HepG2 (cell line): ENCODE results near the gene NOS1AP. TPM values are rescaled to one million over a fixed set of nuclear protein-coding genes. Genes with fewer than 3 reads are reported as not detected.

ENCODE experiments used
- ATAC-seq: fragments of 200-7000 bp; cut with Tn5 transposase; 3 replicates; pipeline ENCODE4 v1.9.1; 2020; ENCODE audit warnings: mild to moderate bottlenecking, moderate library complexity
- BruUV-seq: library from RNA; stranded (reverse); fragments of 400-500 nt; replicated peaks from 2 replicates; lab custom pipeline; 2021; lab: Mats Ljungman, UMichigan
- CTCF ChIA-PET: fragments of 300-600 bp; formaldehyde crosslinking; extraction: SDS; loops from one replicate; lab custom pipeline; 2021; ENCODE audit warnings: low total read pairs, inconsistent platforms, low intra/inter-chr PET ratio; lab: Yijun Ruan, JAX
- POLR2A ChIA-PET: fragments of 350-600 bp; sonication (Branson Sonifier 250); formaldehyde crosslinking; loops from one replicate; lab custom pipeline; 2020; ENCODE audit warnings: antibody characterized with exemption, inconsistent platforms; lab: Yijun Ruan, JAX
- DNase-seq: peaks from one replicate; pipeline ENCODE4 v3.0.0-alpha.2; 2015; ENCODE audit warnings: low spot score
- FAIRE-seq: peaks from 3 replicates; lab custom pipeline; 2011; peaks lifted over from hg19 to GRCh38; lab: Jason Lieb, UNC
- H2AFZ ChIP-seq: one replicate; pipeline ENCODE4 v1.6.1; 2011; ENCODE audit warnings: low read length, inconsistent platforms
- H3K27ac ChIP-seq: fragments of 300-600 bp; 3 replicates; pipeline ENCODE4 v1.8.0; 2011; ENCODE audit warnings: mixed run types, mild to moderate bottlenecking, mixed read lengths, low read length, inconsistent platforms; ENCODE audit not compliant: insufficient read depth; ENCODE audit errors: extremely low read length
- H3K27me3 ChIP-seq, 2 experiments: fragments of 200-600 bp in 1 of 2; 2 replicates in 1 of 2; 3 replicates in 1 of 2; pipeline versions ENCODE4 v1.6.0 to v1.8.0; 2011; ENCODE audit warnings: low read length in 2 of 2, mild to moderate bottlenecking in 2 of 2, moderate library complexity in 2 of 2, inconsistent platforms in 1 of 2; ENCODE audit not compliant: insufficient read depth in 2 of 2, control insufficient read depth in 1 of 2
- H3K36me3 ChIP-seq, 2 experiments: fragments of 200-600 bp in 1 of 2; replicated peaks in 1 of 2; 2 replicates in 1 of 2; 3 replicates in 1 of 2; pipeline versions ENCODE4 v1.5.1 to v1.8.0; 2011; ENCODE audit warnings: low read length in 2 of 2, inconsistent platforms in 1 of 2; ENCODE audit not compliant: insufficient read depth in 2 of 2, control insufficient read depth in 1 of 2
- H3K4me1 ChIP-seq: 2 replicates; pipeline ENCODE4 v1.5.1; 2012; ENCODE audit warnings: low read length, inconsistent platforms; ENCODE audit not compliant: insufficient read depth
- H3K4me2 ChIP-seq: 2 replicates; pipeline ENCODE4 v1.6.0; 2011; ENCODE audit warnings: low read depth, low read length, inconsistent platforms
- H3K4me3 ChIP-seq, 3 experiments: fragments of 200-600 bp in 1 of 3; sonication (generic), shearing (Covaris generic) in 1 of 3; replicated peaks in 1 of 3; 2 replicates each; pipeline ENCODE4 v1.5.1; 2011 to 2016; ENCODE audit warnings: low read length in 3 of 3, inconsistent platforms in 2 of 3, low read depth in 2 of 3, mild to moderate bottlenecking in 2 of 3, control low read depth in 1 of 3, mixed read lengths in 1 of 3; ENCODE audit not compliant: insufficient read depth in 1 of 3
- H3K79me2 ChIP-seq: one replicate; pipeline ENCODE4 v1.6.1; 2011; ENCODE audit warnings: low read length, inconsistent platforms; ENCODE audit not compliant: insufficient read depth
- H3K9ac ChIP-seq: 2 replicates; pipeline ENCODE4 v1.6.0; 2011; ENCODE audit warnings: mild to moderate bottlenecking, low read depth, low read length, inconsistent platforms; ENCODE audit not compliant: insufficient read depth
- H3K9me3 ChIP-seq: 2 replicates; pipeline ENCODE4 v1.5.1; 2012; ENCODE audit warnings: mild to moderate bottlenecking, low read length
- H4K20me1 ChIP-seq: 2 replicates; pipeline ENCODE4 v1.6.0; 2011; ENCODE audit warnings: inconsistent platforms, mild to moderate bottlenecking, low read length, moderate library complexity; ENCODE audit not compliant: insufficient read depth
- ATRX ChIP-seq: sonication (generic); formaldehyde crosslinking; IDR thresholded peaks from 2 replicates; pipeline ENCODE4 v1.4.0; 2020; ENCODE audit warnings: missing genetic modification reagents, borderline replicate concordance
- HOMEZ ChIP-seq: IDR thresholded peaks from 2 replicates; pipeline ENCODE4 v1.6.1; 2016; ENCODE audit warnings: low read depth
- MATR3 ChIP-seq: sonication (generic); formaldehyde crosslinking; IDR thresholded peaks from 2 replicates; pipeline ENCODE4 v1.4.0; 2020; ENCODE audit warnings: missing genetic modification reagents
- PRPF4 ChIP-seq: fragments of 200-400 bp; formaldehyde crosslinking; IDR thresholded peaks from 2 replicates; pipeline ENCODE4 v1.6.1; 2016; ENCODE audit warnings: low read length, low read depth; ENCODE audit not compliant: poor library complexity, severe bottlenecking
- RFX5 ChIP-seq: IDR thresholded peaks from 2 replicates; pipeline ENCODE4 v1.6.1; 2011; ENCODE audit warnings: low read depth, low read length, improper control_type of control experiment
- SMAD3 ChIP-seq: sonication (generic); formaldehyde crosslinking; IDR thresholded peaks from 2 replicates; pipeline ENCODE4 v1.4.0; 2020; ENCODE audit warnings: missing genetic modification reagents
- SRF ChIP-seq: IDR thresholded peaks from 2 replicates; pipeline ENCODE4 v1.6.1; 2011; ENCODE audit warnings: mild to moderate bottlenecking, low read depth, low read length, moderate library complexity
- ZNF224 ChIP-seq: sonication (generic); formaldehyde crosslinking; IDR thresholded peaks from 2 replicates; pipeline ENCODE4 v1.5.0; 2020; ENCODE audit warnings: mild to moderate bottlenecking, missing genetic modification reagents
- ZNF354B ChIP-seq: sonication (generic); formaldehyde crosslinking; IDR thresholded peaks from 2 replicates; pipeline ENCODE4 v1.8.0; 2022; ENCODE audit warnings: mild to moderate bottlenecking, missing genetic modification reagents
- ZNF607 ChIP-seq: sonication (generic); formaldehyde crosslinking; IDR thresholded peaks from 2 replicates; pipeline ENCODE4 v1.5.1; 2020; ENCODE audit warnings: missing genetic modification reagents, mild to moderate bottlenecking, borderline replicate concordance
- ZNF724P ChIP-seq: sonication (generic); formaldehyde crosslinking; IDR thresholded peaks from 2 replicates; pipeline ENCODE4 v1.8.0; 2022; ENCODE audit warnings: missing genetic modification reagents, borderline replicate concordance
- ZSCAN22 ChIP-seq: sonication (generic); formaldehyde crosslinking; IDR thresholded peaks from 2 replicates; pipeline ENCODE4 v1.4.0; 2020; ENCODE audit warnings: mild to moderate bottlenecking, missing genetic modification reagents
- WGBS: methylation state at CpG from one replicate; pipeline ENCODE4 v1.1.6; 2017; ENCODE audit warnings: low lambda C conversion rate; 5-methylcytosine and 5-hydroxymethylcytosine counted together
- in situ Hi-C: cut with HindIII; loops from 2 replicates; pipeline ENCODE4 v1.10.0; 2017; ENCODE audit warnings: low pct_unique_long_range_greater_than_20kb; ENCODE audit not compliant: extremely low pct_ligation_motif_present
- intact Hi-C: fragments of 100-400 bp; cut with micrococcal nuclease; formaldehyde crosslinking; loops from one replicate; pipeline ENCODE4 v1.10.0; 2022; ENCODE audit not compliant: unreplicated experiment
- polyA plus RNA-seq, 8 experiments: library from polyadenylated mRNA; depleted of rRNA in 3 of 8; stranded (reverse) in 7 of 8; unstranded in 1 of 8; fragments of >200 nt; fragmentation: Illumina TruSeq in 4 of 8; extraction: Trizol in 4 of 8; gene quantifications; 2 replicates each; pipeline versions ENCODE4 v1.2.1 to v1.2.3, GENCODE V29; 2011 to 2016; ENCODE audit warnings: low read depth in 4 of 8, missing spikeins in 1 of 8, mixed read lengths in 1 of 8; ENCODE audit not compliant: insufficient read depth in 1 of 8
- total RNA-seq, 5 experiments: library from RNA; depleted of rRNA; stranded (reverse); fragments of >200 nt; fragmentation: Illumina TruSeq; extraction: Trizol; gene quantifications; 2 replicates each; pipeline ENCODE4 v1.2.3, GENCODE V29; 2016; ENCODE audit warnings: low read depth in 1 of 5

The NOS1AP gene
- total and polyA plus RNA-seq, 2 of the 13 experiments (the other 11 are each of a cell fraction or from before 2014, with no cell fraction given), result 2.0 to 3.3 TPM

DNA sequence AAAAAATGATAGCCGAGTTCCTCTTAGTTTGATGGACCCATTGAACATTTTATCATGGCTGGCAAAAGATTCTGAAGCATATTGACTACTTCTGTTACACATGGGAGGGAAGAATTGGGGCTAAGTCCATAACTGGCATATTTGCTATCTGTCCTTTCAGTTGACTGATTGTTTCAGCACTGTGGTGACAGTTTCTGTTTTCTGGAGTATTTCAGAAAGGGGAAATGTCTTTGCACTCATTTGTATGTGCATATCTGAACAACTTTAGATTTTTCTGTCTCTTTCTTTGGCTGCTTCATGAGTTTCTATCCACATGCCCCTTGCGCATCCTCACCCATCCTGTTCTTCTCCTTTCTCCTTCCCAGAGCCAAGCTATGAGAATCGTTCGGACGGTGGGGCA lies 274.0 kb downstream of the NOS1AP start:
- in situ Hi-C loops, result no loop called here
- Histone ChIP-seq H3K27ac (no peak overlapping the region), H3K36me3 (peaks cover 6 to 12% of the 10 kb centered on the region in 2 experiments; a peak in 4 of 5 replicates), H3K4me1 (no peaks in the 10 kb centered on the region), H3K4me2 (no peak overlapping the region), H4K20me1 (no peaks in the 10 kb centered on the region), H3K79me2 (no peaks in the 10 kb centered on the region), H3K9me3 (no peaks in the 10 kb centered on the region), H3K9ac (no peak overlapping the region), H2AFZ (no peak overlapping the region), H3K4me3 (no peak overlapping the region), H3K27me3 (no peaks in the 10 kb centered on the region)
- no peak for DNase-seq
- intact Hi-C loops, result no loop called here
- FAIRE-seq, result no peak
- no peak for TF ChIP-seq SMAD3
- TF ChIP-seq ATRX (CRISPR knock-in tag), result no peak
- no peak for TF ChIP-seq PRPF4
- TF ChIP-seq ZNF354B (CRISPR knock-in tag), result no peak
- no peak for TF ChIP-seq SRF
- no TSS peak for BruUV-seq
- ChIA-PET POLR2A (no interaction called here), CTCF (no interaction called here)
- ATAC-seq, result no peak
- WGBS, result 95% methylated on average over 5 of the region's 5 CpGs

DNA sequence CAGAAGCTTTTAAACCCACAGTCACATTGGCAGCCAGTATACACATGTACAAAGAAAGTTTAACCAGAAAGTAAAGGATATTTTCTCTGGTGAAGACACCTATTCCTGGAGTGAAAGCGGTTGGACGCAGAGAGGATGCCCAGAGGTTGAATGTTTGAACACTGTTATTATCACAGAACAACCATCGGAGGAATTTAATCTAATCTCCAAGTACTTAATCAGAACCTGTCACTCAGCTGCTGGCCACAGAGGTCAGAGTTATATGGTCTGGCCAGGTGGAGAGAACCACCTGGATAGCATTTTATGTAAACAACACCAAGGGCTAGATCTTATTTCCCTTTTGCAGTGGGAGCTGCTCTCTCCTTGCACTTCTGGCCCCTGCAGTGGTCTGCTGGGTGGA lies 277.8 kb downstream of the NOS1AP start:
- ATAC-seq (no peak), FAIRE-seq (no peak), DNase-seq (no peak)
- no TSS peak for BruUV-seq
- in situ Hi-C loops, result no loop called here
- H3K27ac ChIP-seq, result no peak overlapping the region
- H3K9ac ChIP-seq, result no peak overlapping the region
- intact Hi-C loops, result no loop called here
- no peaks in the 10 kb centered on the region for H3K79me2 ChIP-seq
- no peaks in the 10 kb centered on the region for H3K27me3 ChIP-seq
- no peak for TF ChIP-seq MATR3
- TF ChIP-seq RFX5, result no peak
- no peak for TF ChIP-seq ZNF607
- TF ChIP-seq ZSCAN22 (CRISPR knock-in tag), result no peak
- TF ChIP-seq HOMEZ (CRISPR knock-in tag), result no peak
- no peak for TF ChIP-seq ZNF724P (CRISPR knock-in tag)
- TF ChIP-seq ZNF224 (CRISPR knock-in tag), result no peak
- H3K36me3 ChIP-seq, result peaks cover 6 to 18% of the 10 kb centered on the region in 2 experiments; a peak in 4 of 5 replicates
- no peaks in the 10 kb centered on the region for H3K4me1 ChIP-seq
- H3K4me2 ChIP-seq, result no peak overlapping the region
- no peak overlapping the region for H2AFZ ChIP-seq
- H3K4me3 ChIP-seq, result no peak overlapping the region
- H3K9me3 ChIP-seq, result no peaks in the 10 kb centered on the region
- CTCF ChIA-PET, result no interaction called here
- WGBS, result 65% methylated on average over 3 of the region's 3 CpGs
- POLR2A ChIA-PET, result no interaction called here
- H4K20me1 ChIP-seq, result no peaks in the 10 kb centered on the region
